ENCODE data around the gene NXF1. TPM values are rescaled to one million over a fixed set of nuclear protein-coding genes. Genes with fewer than 3 reads are reported as not detected.

NXF1 gene
- total and polyA plus RNA-seq, 2 of the 8 experiments (the other 6 are each of a cell fraction or from before 2014, with no cell fraction given) = 48.1 to 49.8 TPM

- TF ChIP-seq, protein P1, sequence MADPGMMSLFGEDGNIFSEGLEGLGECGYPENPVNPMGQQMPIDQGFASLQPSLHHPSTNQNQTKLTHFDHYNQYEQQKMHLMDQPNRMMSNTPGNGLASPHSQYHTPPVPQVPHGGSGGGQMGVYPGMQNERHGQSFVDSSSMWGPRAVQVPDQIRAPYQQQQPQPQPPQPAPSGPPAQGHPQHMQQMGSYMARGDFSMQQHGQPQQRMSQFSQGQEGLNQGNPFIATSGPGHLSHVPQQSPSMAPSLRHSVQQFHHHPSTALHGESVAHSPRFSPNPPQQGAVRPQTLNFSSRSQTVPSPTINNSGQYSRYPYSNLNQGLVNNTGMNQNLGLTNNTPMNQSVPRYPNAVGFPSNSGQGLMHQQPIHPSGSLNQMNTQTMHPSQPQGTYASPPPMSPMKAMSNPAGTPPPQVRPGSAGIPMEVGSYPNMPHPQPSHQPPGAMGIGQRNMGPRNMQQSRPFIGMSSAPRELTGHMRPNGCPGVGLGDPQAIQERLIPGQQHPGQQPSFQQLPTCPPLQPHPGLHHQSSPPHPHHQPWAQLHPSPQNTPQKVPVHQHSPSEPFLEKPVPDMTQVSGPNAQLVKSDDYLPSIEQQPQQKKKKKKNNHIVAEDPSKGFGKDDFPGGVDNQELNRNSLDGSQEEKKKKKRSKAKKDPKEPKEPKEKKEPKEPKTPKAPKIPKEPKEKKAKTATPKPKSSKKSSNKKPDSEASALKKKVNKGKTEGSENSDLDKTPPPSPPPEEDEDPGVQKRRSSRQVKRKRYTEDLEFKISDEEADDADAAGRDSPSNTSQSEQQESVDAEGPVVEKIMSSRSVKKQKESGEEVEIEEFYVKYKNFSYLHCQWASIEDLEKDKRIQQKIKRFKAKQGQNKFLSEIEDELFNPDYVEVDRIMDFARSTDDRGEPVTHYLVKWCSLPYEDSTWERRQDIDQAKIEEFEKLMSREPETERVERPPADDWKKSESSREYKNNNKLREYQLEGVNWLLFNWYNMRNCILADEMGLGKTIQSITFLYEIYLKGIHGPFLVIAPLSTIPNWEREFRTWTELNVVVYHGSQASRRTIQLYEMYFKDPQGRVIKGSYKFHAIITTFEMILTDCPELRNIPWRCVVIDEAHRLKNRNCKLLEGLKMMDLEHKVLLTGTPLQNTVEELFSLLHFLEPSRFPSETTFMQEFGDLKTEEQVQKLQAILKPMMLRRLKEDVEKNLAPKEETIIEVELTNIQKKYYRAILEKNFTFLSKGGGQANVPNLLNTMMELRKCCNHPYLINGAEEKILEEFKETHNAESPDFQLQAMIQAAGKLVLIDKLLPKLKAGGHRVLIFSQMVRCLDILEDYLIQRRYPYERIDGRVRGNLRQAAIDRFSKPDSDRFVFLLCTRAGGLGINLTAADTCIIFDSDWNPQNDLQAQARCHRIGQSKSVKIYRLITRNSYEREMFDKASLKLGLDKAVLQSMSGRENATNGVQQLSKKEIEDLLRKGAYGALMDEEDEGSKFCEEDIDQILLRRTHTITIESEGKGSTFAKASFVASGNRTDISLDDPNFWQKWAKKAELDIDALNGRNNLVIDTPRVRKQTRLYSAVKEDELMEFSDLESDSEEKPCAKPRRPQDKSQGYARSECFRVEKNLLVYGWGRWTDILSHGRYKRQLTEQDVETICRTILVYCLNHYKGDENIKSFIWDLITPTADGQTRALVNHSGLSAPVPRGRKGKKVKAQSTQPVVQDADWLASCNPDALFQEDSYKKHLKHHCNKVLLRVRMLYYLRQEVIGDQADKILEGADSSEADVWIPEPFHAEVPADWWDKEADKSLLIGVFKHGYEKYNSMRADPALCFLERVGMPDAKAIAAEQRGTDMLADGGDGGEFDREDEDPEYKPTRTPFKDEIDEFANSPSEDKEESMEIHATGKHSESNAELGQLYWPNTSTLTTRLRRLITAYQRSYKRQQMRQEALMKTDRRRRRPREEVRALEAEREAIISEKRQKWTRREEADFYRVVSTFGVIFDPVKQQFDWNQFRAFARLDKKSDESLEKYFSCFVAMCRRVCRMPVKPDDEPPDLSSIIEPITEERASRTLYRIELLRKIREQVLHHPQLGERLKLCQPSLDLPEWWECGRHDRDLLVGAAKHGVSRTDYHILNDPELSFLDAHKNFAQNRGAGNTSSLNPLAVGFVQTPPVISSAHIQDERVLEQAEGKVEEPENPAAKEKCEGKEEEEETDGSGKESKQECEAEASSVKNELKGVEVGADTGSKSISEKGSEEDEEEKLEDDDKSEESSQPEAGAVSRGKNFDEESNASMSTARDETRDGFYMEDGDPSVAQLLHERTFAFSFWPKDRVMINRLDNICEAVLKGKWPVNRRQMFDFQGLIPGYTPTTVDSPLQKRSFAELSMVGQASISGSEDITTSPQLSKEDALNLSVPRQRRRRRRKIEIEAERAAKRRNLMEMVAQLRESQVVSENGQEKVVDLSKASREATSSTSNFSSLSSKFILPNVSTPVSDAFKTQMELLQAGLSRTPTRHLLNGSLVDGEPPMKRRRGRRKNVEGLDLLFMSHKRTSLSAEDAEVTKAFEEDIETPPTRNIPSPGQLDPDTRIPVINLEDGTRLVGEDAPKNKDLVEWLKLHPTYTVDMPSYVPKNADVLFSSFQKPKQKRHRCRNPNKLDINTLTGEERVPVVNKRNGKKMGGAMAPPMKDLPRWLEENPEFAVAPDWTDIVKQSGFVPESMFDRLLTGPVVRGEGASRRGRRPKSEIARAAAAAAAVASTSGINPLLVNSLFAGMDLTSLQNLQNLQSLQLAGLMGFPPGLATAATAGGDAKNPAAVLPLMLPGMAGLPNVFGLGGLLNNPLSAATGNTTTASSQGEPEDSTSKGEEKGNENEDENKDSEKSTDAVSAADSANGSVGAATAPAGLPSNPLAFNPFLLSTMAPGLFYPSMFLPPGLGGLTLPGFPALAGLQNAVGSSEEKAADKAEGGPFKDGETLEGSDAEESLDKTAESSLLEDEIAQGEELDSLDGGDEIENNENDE (IDR thresholded peaks at IDR 0.05; ENCODE audit: insufficient replicate concordance, low read length) = no peak
- TF ChIP-seq SIX5 (IDR thresholded peaks at IDR 0.05; ENCODE audit: low read depth, low read length) = no peak
- TF ChIP-seq CTCF (IDR thresholded peaks at IDR 0.05; ENCODE audit: control extremely low read depth in 1 of 3, insufficient read depth in 1 of 3, low read depth in 1 of 3, low read length in 3 of 3) = no peak
- TF ChIP-seq CBX5 (IDR thresholded peaks at IDR 0.05; ENCODE audit: low read depth, low read length) = no peak
- TF ChIP-seq CHD1 (IDR thresholded peaks at IDR 0.05; ENCODE audit: low read depth, low read length) = no peak
- no peak for TF ChIP-seq PHF8 (conservative IDR thresholded peaks at IDR 0.05; ENCODE audit: low read depth, low read length)
Observed at GRCh38 chr11:62774407-62774806, 30.8 kb downstream of the NXF1 start (continued).

Measured in H1 (cell line).